Fibroblast of lung (primary cell): Measurements from ENCODE around the gene SUPT3H. TPM values are rescaled to one million over a fixed set of nuclear protein-coding genes. Genes with fewer than 3 reads are reported as not detected.

ENCODE experiments used
- DNase-seq, 2 donors: peaks; one replicate each; pipeline versions ENCODE4 v3.0.0 to v3.0.0-alpha.2; 2010; ENCODE audit warnings: low read depth in 2 of 2
- H2AFZ ChIP-seq: 2 replicates; pipeline ENCODE4 v1.5.1; 2012; ENCODE audit warnings: low read length, control low read depth, inconsistent platforms
- H3K27ac ChIP-seq: 2 replicates; pipeline ENCODE4 v1.5.1; 2011; ENCODE audit warnings: low read length, control low read depth; ENCODE audit not compliant: insufficient read depth
- H3K27me3 ChIP-seq: 2 replicates; pipeline ENCODE4 v1.5.1; 2011; ENCODE audit warnings: mild to moderate bottlenecking, low read length; ENCODE audit not compliant: control insufficient read depth, insufficient read depth
- H3K36me3 ChIP-seq: 2 replicates; pipeline ENCODE4 v1.5.1; 2011; ENCODE audit warnings: low read length; ENCODE audit not compliant: control insufficient read depth, insufficient read depth
- H3K4me1 ChIP-seq: 2 replicates; pipeline ENCODE4 v1.5.1; 2011; ENCODE audit warnings: low read length; ENCODE audit not compliant: control insufficient read depth, insufficient read depth; ENCODE audit errors: extremely low read depth
- H3K4me2 ChIP-seq: 2 replicates; pipeline ENCODE4 v1.5.1; 2011; ENCODE audit warnings: low read length, control low read depth; ENCODE audit not compliant: insufficient read depth; ENCODE audit errors: extremely low read depth
- H3K4me3 ChIP-seq, 4 experiments: fragments of 200-600 bp in 1 of 4; sonication (generic) in 1 of 4; replicated peaks in 1 of 4; 2 replicates each; pipeline ENCODE4 v1.5.1; 2011 to 2016; ENCODE audit warnings: low read length in 4 of 4, low read depth in 3 of 4, mild to moderate bottlenecking in 3 of 4, control low read depth in 2 of 4, inconsistent platforms in 1 of 4, mixed read lengths in 1 of 4; ENCODE audit not compliant: insufficient read depth in 1 of 4; ENCODE audit errors: control extremely low read depth in 1 of 4
- H3K79me2 ChIP-seq: 2 replicates; pipeline ENCODE4 v1.5.1; 2012; ENCODE audit warnings: mild to moderate bottlenecking, low read length, inconsistent platforms; ENCODE audit not compliant: control insufficient read depth, insufficient read depth
- H3K9ac ChIP-seq: 2 replicates; pipeline ENCODE4 v1.5.1; 2011; ENCODE audit warnings: mild to moderate bottlenecking, low read length, control low read depth; ENCODE audit not compliant: insufficient read depth
- H3K9me3 ChIP-seq: 2 replicates; pipeline ENCODE4 v1.5.1; 2012; ENCODE audit warnings: low read depth, low read length; ENCODE audit not compliant: control insufficient read depth, insufficient read depth
- H4K20me1 ChIP-seq: 2 replicates; pipeline ENCODE4 v1.5.1; 2011; ENCODE audit warnings: low read length; ENCODE audit not compliant: control insufficient read depth, insufficient read depth; ENCODE audit errors: extremely low read depth
- CTCF ChIP-seq, 2 donors: IDR thresholded peaks in 1 of 2; conservative IDR thresholded peaks in 1 of 2; 1 replicate in 1 of 2; 2 replicates in 1 of 2; pipeline ENCODE4 v1.5.1; 2011 to 2012; ENCODE audit warnings: low read length in 2 of 2, control low read depth in 1 of 2, inconsistent platforms in 1 of 2, low read depth in 1 of 2, mild to moderate bottlenecking in 1 of 2
- EZH2 ChIP-seq: IDR thresholded peaks from 2 replicates; pipeline ENCODE4 v1.5.1; 2012; ENCODE audit warnings: low read length, control low read depth, mild to moderate bottlenecking; ENCODE audit errors: missing control alignments
- polyA plus RNA-seq, 2 donors: library from polyadenylated mRNA; depleted of rRNA in 1 of 2; stranded (reverse) in 1 of 2; unstranded in 1 of 2; fragments of >200 nt; gene quantifications; 2 replicates each; pipeline ENCODE4 v1.2.1, GENCODE V29; 2011 to 2012; ENCODE audit warnings: missing spikeins in 1 of 2
- total RNA-seq: library from RNA; depleted of rRNA; stranded (reverse); fragments of >200 nt; gene quantifications from 2 replicates; pipeline ENCODE4 v1.2.1, GENCODE V29; 2014

Gene SUPT3H
- total and polyA plus RNA-seq, 2 donors (not counting 1 experiment from before 2014, with no cell fraction given): 8.3 to 8.5 TPM

GRCh38 chr6:44917430-44917829 is 460.3 kb downstream of the SUPT3H start:
- Histone ChIP-seq H3K4me1 (no peaks in the 10 kb centered on the region), H3K36me3 (no peaks in the 10 kb centered on the region), H2AFZ (no peak overlapping the region), H3K9me3 (no peaks in the 10 kb centered on the region), H4K20me1 (no peaks in the 10 kb centered on the region), H3K27ac (no peak overlapping the region), H3K27me3 (no peaks in the 10 kb centered on the region), H3K4me2 (no peak overlapping the region), H3K79me2 (no peaks in the 10 kb centered on the region), H3K9ac (no peak overlapping the region), H3K4me3 (no peak overlapping the region)
- TF ChIP-seq EZH2 (no peak), CTCF (conservative IDR thresholded peaks at IDR 0.05 in 1 of 2, IDR thresholded peaks at IDR 0.05 in 1 of 2; ENCODE audit: low read depth in 1 of 2, low read length in 2 of 2) (no peak)
- DNase-seq: no peak

- Histone ChIP-seq H3K9me3 (no peaks in the 10 kb centered on the region), H2AFZ (no peak overlapping the region), H3K27me3 (no peaks in the 10 kb centered on the region), H3K27ac (no peak overlapping the region), H3K9ac (no peak overlapping the region), H4K20me1 (no peaks in the 10 kb centered on the region), H3K4me3 (no peak overlapping the region), H3K36me3 (no peaks in the 10 kb centered on the region), H3K4me2 (no peak overlapping the region), H3K4me1 (no peaks in the 10 kb centered on the region), H3K79me2 (no peaks in the 10 kb centered on the region)
- TF ChIP-seq EZH2 (no peak), CTCF (conservative IDR thresholded peaks at IDR 0.05 in 1 of 2, IDR thresholded peaks at IDR 0.05 in 1 of 2; ENCODE audit: low read depth in 1 of 2, low read length in 2 of 2) (no peak)
- DNase-seq: peak in 1 of 2 donors; percentile 23
Measured at GRCh38 chr6:44915111-44915510, 462.6 kb downstream of the SUPT3H start.

- Histone ChIP-seq H3K9me3 (no peaks in the 10 kb centered on the region), H3K27me3 (no peaks in the 10 kb centered on the region), H2AFZ (no peak overlapping the region), H3K4me1 (no peaks in the 10 kb centered on the region), H3K4me3 (no peak overlapping the region), H3K27ac (no peak overlapping the region), H3K36me3 (no peaks in the 10 kb centered on the region), H3K79me2 (no peaks in the 10 kb centered on the region), H3K9ac (no peak overlapping the region), H3K4me2 (no peak overlapping the region), H4K20me1 (no peaks in the 10 kb centered on the region)
- no peak for DNase-seq
- TF ChIP-seq CTCF (conservative IDR thresholded peaks at IDR 0.05 in 1 of 2, IDR thresholded peaks at IDR 0.05 in 1 of 2; ENCODE audit: low read depth in 1 of 2, low read length in 2 of 2) (no peak), EZH2 (no peak)
Measured at GRCh38 chr6:44914141-44914540, 463.6 kb downstream of the SUPT3H start.
